Measurements from ENCODE around the gene ATF7. TPM values are rescaled to one million over a fixed set of nuclear protein-coding genes. Genes with fewer than 3 reads are reported as not detected.

ATF7 gene
- total and polyA plus RNA-seq, 2 donors (not counting 3 experiments of a cell fraction or from before 2014, with no cell fraction given): 36.0 to 68.5 TPM

DNA sequence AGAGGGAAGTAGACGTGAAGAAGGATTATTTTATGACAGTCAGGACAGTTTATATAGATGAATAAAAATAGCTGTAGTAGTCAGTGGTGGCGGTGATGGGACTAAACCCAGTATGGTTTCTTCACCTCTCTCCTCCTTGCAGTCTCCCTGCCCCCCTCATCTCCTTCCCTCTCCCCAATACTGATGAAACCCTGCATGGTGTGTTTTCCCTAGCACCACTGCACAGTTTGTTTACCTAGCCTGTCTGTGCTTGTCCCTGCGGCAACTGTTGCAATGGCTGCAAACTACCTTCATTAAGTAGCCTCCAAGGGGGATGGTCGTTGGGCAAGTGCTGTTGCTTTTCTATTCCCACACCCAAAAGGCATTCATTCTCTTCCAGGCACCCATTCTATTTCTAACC, 159.5 kb downstream of the ATF7 start:
- Histone ChIP-seq H4K20me1 (replicated peaks; ENCODE audit: control insufficient read depth, extremely low read depth, insufficient read depth, low read length) (peaks cover 22% of the 10 kb centered on the region), H3K9me1 (replicated peaks; ENCODE audit: control insufficient read depth, extremely low read depth, insufficient read depth, low read length) (no peaks in the 10 kb centered on the region), H3K4me3 (replicated peaks in 1 of 3; ENCODE audit: insufficient read depth in 1 of 3, low read depth in 1 of 3, low read length in 3 of 3) (no peak overlapping the region), H3K27ac (ENCODE audit: insufficient read depth, low read depth, low read length) (no peak overlapping the region), H3K9ac (replicated peaks; ENCODE audit: extremely low read depth, insufficient read depth, low read length) (no peak overlapping the region), H3K36me3 (ENCODE audit: control insufficient read depth in 2 of 2, extremely low read depth in 1 of 2, insufficient read depth in 2 of 2, low read length in 2 of 2) (peaks cover 77 to 83% of the 10 kb centered on the region in 2 experiments), H3K4me1 (ENCODE audit: control insufficient read depth, extremely low read depth, insufficient read depth, low read length) (no peaks in the 10 kb centered on the region), H3K4me2 (ENCODE audit: insufficient read depth, low read length) (no peak overlapping the region), H2AFZ (ENCODE audit: low read depth, low read length) (no peak overlapping the region), H3K27me3 (ENCODE audit: control insufficient read depth in 2 of 2, insufficient read depth in 2 of 2, low read length in 2 of 2) (no peaks in the 10 kb centered on the region), H3K79me2 (ENCODE audit: control insufficient read depth, insufficient read depth, low read length) (peaks cover 78% of the 10 kb centered on the region), H3K9me3 (replicated peaks; ENCODE audit: control insufficient read depth, insufficient read depth, low read length) (no peaks in the 10 kb centered on the region)
- dilution Hi-C loops (cut with MboI; ENCODE audit: extremely low pct_ligation_motif_present, low sequenced_read_pairs) (no loop called here), intact Hi-C loops (cut with micrococcal nuclease) (no loop called here)
- TF ChIP-seq EZH2 (IDR thresholded peaks at IDR 0.05; ENCODE audit: borderline replicate concordance, low read depth, low read length, severe bottlenecking) (no peak), JUN (IDR thresholded peaks at IDR 0.05; ENCODE audit: borderline replicate concordance, insufficient read depth, insufficient read length, low read depth) (no peak), POLR2A (IDR thresholded peaks at IDR 0.05; ENCODE audit: low read depth, low read length) (no peak), GATA2 (IDR thresholded peaks at IDR 0.05; ENCODE audit: insufficient read depth, insufficient read length, low read depth, low read length) (no peak), FOS (IDR thresholded peaks at IDR 0.05; ENCODE audit: borderline replicate concordance, insufficient read depth, low read length) (no peak), MYC (IDR thresholded peaks at IDR 0.05; ENCODE audit: low read depth, low read length) (no peak), POLR2AphosphoS5 (IDR thresholded peaks at IDR 0.05; ENCODE audit: insufficient read depth, low read depth, low read length) (no peak)
- TF ChIP-seq, protein P1, sequence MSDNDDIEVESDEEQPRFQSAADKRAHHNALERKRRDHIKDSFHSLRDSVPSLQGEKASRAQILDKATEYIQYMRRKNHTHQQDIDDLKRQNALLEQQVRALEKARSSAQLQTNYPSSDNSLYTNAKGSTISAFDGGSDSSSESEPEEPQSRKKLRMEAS (IDR thresholded peaks at IDR 0.05; ENCODE audit: insufficient read depth, insufficient read length): no peak
- TF ChIP-seq, protein P2, sequence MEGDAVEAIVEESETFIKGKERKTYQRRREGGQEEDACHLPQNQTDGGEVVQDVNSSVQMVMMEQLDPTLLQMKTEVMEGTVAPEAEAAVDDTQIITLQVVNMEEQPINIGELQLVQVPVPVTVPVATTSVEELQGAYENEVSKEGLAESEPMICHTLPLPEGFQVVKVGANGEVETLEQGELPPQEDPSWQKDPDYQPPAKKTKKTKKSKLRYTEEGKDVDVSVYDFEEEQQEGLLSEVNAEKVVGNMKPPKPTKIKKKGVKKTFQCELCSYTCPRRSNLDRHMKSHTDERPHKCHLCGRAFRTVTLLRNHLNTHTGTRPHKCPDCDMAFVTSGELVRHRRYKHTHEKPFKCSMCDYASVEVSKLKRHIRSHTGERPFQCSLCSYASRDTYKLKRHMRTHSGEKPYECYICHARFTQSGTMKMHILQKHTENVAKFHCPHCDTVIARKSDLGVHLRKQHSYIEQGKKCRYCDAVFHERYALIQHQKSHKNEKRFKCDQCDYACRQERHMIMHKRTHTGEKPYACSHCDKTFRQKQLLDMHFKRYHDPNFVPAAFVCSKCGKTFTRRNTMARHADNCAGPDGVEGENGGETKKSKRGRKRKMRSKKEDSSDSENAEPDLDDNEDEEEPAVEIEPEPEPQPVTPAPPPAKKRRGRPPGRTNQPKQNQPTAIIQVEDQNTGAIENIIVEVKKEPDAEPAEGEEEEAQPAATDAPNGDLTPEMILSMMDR (IDR thresholded peaks at IDR 0.05; ENCODE audit: extremely low read depth in 1 of 2, insufficient read depth in 1 of 2, low read depth in 1 of 2, low read length in 2 of 2): no peak
- DNase-seq (ENCODE audit: low read depth, low spot score) (no peak), FAIRE-seq (no peak)
- CTCF ChIA-PET: no interaction called here
- no TSS peak for BruUV-seq (replicated peaks)
- POLR2A ChIA-PET: no interaction called here
